ENCODE measurements around the gene UQCC2. TPM values are rescaled to one million over a fixed set of nuclear protein-coding genes. Genes with fewer than 3 reads are reported as not detected.

UQCC2 gene
- total RNA-seq, 1 donor from 2014 or later: 68.9 TPM

- Mint-ChIP-seq H3K4me3 (ENCODE audit: unreplicated experiment) (no peak overlapping the region), H3K36me3 (ENCODE audit: unreplicated experiment) (peaks cover 11% of the 10 kb centered on the region), H3K4me1 (ENCODE audit: unreplicated experiment) (peaks cover 8% of the 10 kb centered on the region), H3K9me3 (ENCODE audit: unreplicated experiment) (no peaks in the 10 kb centered on the region), H3K27me3 (ENCODE audit: unreplicated experiment) (no peaks in the 10 kb centered on the region), H3K27ac (ENCODE audit: unreplicated experiment) (no peak overlapping the region)
- TF ChIP-seq CTCF (IDR thresholded peaks at IDR 0.05): no peak
- DNase-seq (ENCODE audit: extremely low spot score, unreplicated experiment): no peak
Measured at GRCh38 chr6:33667072-33667471, 44.4 kb downstream of the UQCC2 start.

- no peaks in the 10 kb centered on the region for H3K9me3 Mint-ChIP-seq (ENCODE audit: unreplicated experiment)
- no peak for TF ChIP-seq CTCF (IDR thresholded peaks at IDR 0.05)
- no peaks in the 10 kb centered on the region for H3K27me3 Mint-ChIP-seq (ENCODE audit: unreplicated experiment)
- no peaks in the 10 kb centered on the region for H3K4me1 Mint-ChIP-seq (ENCODE audit: unreplicated experiment)
- H3K27ac Mint-ChIP-seq (ENCODE audit: unreplicated experiment): no peak overlapping the region
- H3K36me3 Mint-ChIP-seq (ENCODE audit: unreplicated experiment): peaks cover 11% of the 10 kb centered on the region
- no peak for DNase-seq (ENCODE audit: extremely low spot score, unreplicated experiment)
- no peak overlapping the region for H3K4me3 Mint-ChIP-seq (ENCODE audit: unreplicated experiment)
Measured at GRCh38 chr6:33665957-33666356, 45.5 kb downstream of the UQCC2 start.

GRCh38 chr6:33664506-33665057 is 46.9 kb downstream of the UQCC2 start:
- TF ChIP-seq CTCF (IDR thresholded peaks at IDR 0.05): no peak
- Mint-ChIP-seq H3K4me1 (ENCODE audit: unreplicated experiment) (no peaks in the 10 kb centered on the region), H3K27me3 (ENCODE audit: unreplicated experiment) (no peaks in the 10 kb centered on the region), H3K36me3 (ENCODE audit: unreplicated experiment) (peaks cover 11% of the 10 kb centered on the region), H3K4me3 (ENCODE audit: unreplicated experiment) (no peak overlapping the region), H3K27ac (ENCODE audit: unreplicated experiment) (no peak overlapping the region), H3K9me3 (ENCODE audit: unreplicated experiment) (no peaks in the 10 kb centered on the region)
- no peak for DNase-seq (ENCODE audit: extremely low spot score, unreplicated experiment)

GRCh38 chr6:33663727-33664449 is 47.6 kb downstream of the UQCC2 start:
- Mint-ChIP-seq H3K27ac (ENCODE audit: unreplicated experiment) (no peak overlapping the region), H3K4me3 (ENCODE audit: unreplicated experiment) (no peak overlapping the region), H3K27me3 (ENCODE audit: unreplicated experiment) (no peaks in the 10 kb centered on the region), H3K4me1 (ENCODE audit: unreplicated experiment) (no peaks in the 10 kb centered on the region), H3K9me3 (ENCODE audit: unreplicated experiment) (no peaks in the 10 kb centered on the region), H3K36me3 (ENCODE audit: unreplicated experiment) (peaks cover 8% of the 10 kb centered on the region)
- no peak for TF ChIP-seq CTCF (IDR thresholded peaks at IDR 0.05)
- DNase-seq (ENCODE audit: extremely low spot score, unreplicated experiment): no peak

GRCh38 chr6:33663028-33663427 is 48.5 kb downstream of the UQCC2 start:
- Mint-ChIP-seq H3K9me3 (ENCODE audit: unreplicated experiment) (no peaks in the 10 kb centered on the region), H3K27me3 (ENCODE audit: unreplicated experiment) (no peaks in the 10 kb centered on the region), H3K36me3 (ENCODE audit: unreplicated experiment) (peaks cover 2% of the 10 kb centered on the region), H3K27ac (ENCODE audit: unreplicated experiment) (no peak overlapping the region), H3K4me3 (ENCODE audit: unreplicated experiment) (no peak overlapping the region), H3K4me1 (ENCODE audit: unreplicated experiment) (no peaks in the 10 kb centered on the region)
- no peak for TF ChIP-seq CTCF (IDR thresholded peaks at IDR 0.05)
- no peak for DNase-seq (ENCODE audit: extremely low spot score, unreplicated experiment)
